H1 (cell line): ENCODE measurements around the gene NAP1L1. TPM values are rescaled to one million over a fixed set of nuclear protein-coding genes. Genes with fewer than 3 reads are reported as not detected.

Source experiments
- RFX5 ChIP-seq: IDR thresholded peaks from 2 replicates; pipeline ENCODE4 v1.6.1; 2011; ENCODE audit warnings: low read depth, low read length, improper control_type of control experiment, borderline replicate concordance
- polyA plus RNA-seq, 7 experiments: library from polyadenylated mRNA; depleted of rRNA in 3 of 7; stranded (reverse) in 5 of 7; unstranded in 2 of 7; fragments of >200 nt in 5 of 7; fragments of 200-250 nt in 2 of 7; gene quantifications; 1 replicate in 5 of 7; 2 replicates in 1 of 7; 4 replicates in 1 of 7; pipeline versions ENCODE4 v1.2.1 to v1.2.3, GENCODE V29; 2011 to 2013; ENCODE audit warnings: missing spikeins in 2 of 7, mixed read lengths in 2 of 7
- total RNA-seq: library from RNA; stranded (reverse); fragmentation: NEBNext Ultra II Directional; extraction: Animal tissue kit (Norgen Biotek cat#: 25700); gene quantifications from 2 replicates; pipeline ENCODE4 v1.2.1, GENCODE V29; 2021

Gene NAP1L1
- total and polyA plus RNA-seq, 2 of the 8 experiments (the other 6 are each of a cell fraction or from before 2014, with no cell fraction given) = 202 to 1,159 TPM

- TF ChIP-seq RFX5 = no peak
Measured at GRCh38 chr12:76022506-76022905, 62.0 kb downstream of the NAP1L1 start (continued).
